CD4-positive, alpha-beta T cell treated with Interleukin-17A for 1 hour (primary cell): ENCODE measurements around the gene DDHD1.

ENCODE experiments used
- DNase-seq: peaks from one replicate; pipeline ENCODE4 v3.0.0-alpha.2; 2020

DDHD1 gene

GRCh38 chr14:53027562-53027961 lies 125.6 kb downstream of the DDHD1 start:
- no peak for DNase-seq

GRCh38 chr14:53027041-53027440 lies 126.1 kb downstream of the DDHD1 start:
- DNase-seq: no peak

- DNase-seq: no peak
These were observed 129.8 kb downstream of the DDHD1 start for GRCh38 chr14:53023325-53023724.

GRCh38 chr14:53022593-53022992 lies 130.5 kb downstream of the DDHD1 start:
- no peak for DNase-seq

GRCh38 chr14:53020193-53020932 lies 132.8 kb downstream of the DDHD1 start:
- DNase-seq: no peak

GRCh38 chr14:53019406-53019805 lies 133.7 kb downstream of the DDHD1 start:
- DNase-seq: no peak

- no peak for DNase-seq
These were observed 135.3 kb downstream of the DDHD1 start for GRCh38 chr14:53017837-53018236.

- no peak for DNase-seq
These were observed 136.2 kb downstream of the DDHD1 start for GRCh38 chr14:53016919-53017318.

- no peak for DNase-seq
These were observed 136.6 kb downstream of the DDHD1 start for GRCh38 chr14:53016491-53016890.

- no peak for DNase-seq
These were observed 142.1 kb downstream of the DDHD1 start for GRCh38 chr14:53011053-53011462.

GRCh38 chr14:53010193-53011040 lies 142.7 kb downstream of the DDHD1 start:
- DNase-seq: no peak

- no peak for DNase-seq
These were observed 146.1 kb downstream of the DDHD1 start for GRCh38 chr14:53006931-53007562.

- no peak for DNase-seq
These were observed 148.1 kb downstream of the DDHD1 start for GRCh38 chr14:53004976-53005375.

GRCh38 chr14:53003776-53004175 lies 149.3 kb downstream of the DDHD1 start:
- DNase-seq: no peak

- no peak for DNase-seq
These were observed 150.5 kb downstream of the DDHD1 start for GRCh38 chr14:53002576-53002975.

GRCh38 chr14:53001787-53002378 lies 151.2 kb downstream of the DDHD1 start:
- DNase-seq: no peak

- DNase-seq: no peak
These were observed 154.6 kb downstream of the DDHD1 start for GRCh38 chr14:52998376-52999015.

- DNase-seq: no peak
These were observed 156.6 kb downstream of the DDHD1 start for GRCh38 chr14:52996493-52996892.

- DNase-seq: no peak
These were observed 157.1 kb downstream of the DDHD1 start for GRCh38 chr14:52995998-52996397.

- DNase-seq: no peak
These were observed 160.8 kb downstream of the DDHD1 start for GRCh38 chr14:52992236-52992870.

- no peak for DNase-seq
These were observed 165.0 kb downstream of the DDHD1 start for GRCh38 chr14:52988139-52988538.

- DNase-seq: no peak
These were observed 165.6 kb downstream of the DDHD1 start for GRCh38 chr14:52987514-52987913.
